ENCODE measurements around the gene ANKRD55.

GRCh38 chr5:56078278-56079156 lies 154.6 kb downstream of the ANKRD55 start:
- TF ChIP-seq CTCF (IDR thresholded peaks at IDR 0.05) (no peak), POLR2A (IDR thresholded peaks at IDR 0.05) (no peak)

Measured in lower leg skin (tissue), 3 donors.